DMS79 treated with DMSO at 0.1 percent for 48 hours (cell line): ENCODE results near the gene AZU1.
"Not testable (repeated sequence)": the region's sequence is repeated elsewhere in the genome, so short reads cannot be mapped to it uniquely, and the experiment has no call there.

Experiments
- DNase-seq: peaks from one replicate; lab custom pipeline; 2025; lab: John Stamatoyannopoulos, UW

The AZU1 gene

GRCh38 chr19:873561-874041, 46.0 kb downstream of the AZU1 start:
- no peak for DNase-seq

- no peak for DNase-seq
Measured at GRCh38 chr19:875265-875879, 47.7 kb downstream of the AZU1 start.

GRCh38 chr19:876089-876488, 48.5 kb downstream of the AZU1 start:
- no peak for DNase-seq

- no peak for DNase-seq
Measured at GRCh38 chr19:876780-877314, 49.2 kb downstream of the AZU1 start.

GRCh38 chr19:877992-878660, 50.5 kb downstream of the AZU1 start:
- DNase-seq = not testable (repeated sequence)

- not testable (repeated sequence) for DNase-seq
Measured at GRCh38 chr19:878751-879561, 51.3 kb downstream of the AZU1 start.

GRCh38 chr19:879711-880438, 52.2 kb downstream of the AZU1 start:
- DNase-seq = no peak
